Measurements from ENCODE around the gene EEF1AKMT3.
"Not testable (repeated sequence)": the region's sequence is repeated elsewhere in the genome, so short reads cannot be mapped to it uniquely, and the experiment has no call there.

Gene EEF1AKMT3

DNA sequence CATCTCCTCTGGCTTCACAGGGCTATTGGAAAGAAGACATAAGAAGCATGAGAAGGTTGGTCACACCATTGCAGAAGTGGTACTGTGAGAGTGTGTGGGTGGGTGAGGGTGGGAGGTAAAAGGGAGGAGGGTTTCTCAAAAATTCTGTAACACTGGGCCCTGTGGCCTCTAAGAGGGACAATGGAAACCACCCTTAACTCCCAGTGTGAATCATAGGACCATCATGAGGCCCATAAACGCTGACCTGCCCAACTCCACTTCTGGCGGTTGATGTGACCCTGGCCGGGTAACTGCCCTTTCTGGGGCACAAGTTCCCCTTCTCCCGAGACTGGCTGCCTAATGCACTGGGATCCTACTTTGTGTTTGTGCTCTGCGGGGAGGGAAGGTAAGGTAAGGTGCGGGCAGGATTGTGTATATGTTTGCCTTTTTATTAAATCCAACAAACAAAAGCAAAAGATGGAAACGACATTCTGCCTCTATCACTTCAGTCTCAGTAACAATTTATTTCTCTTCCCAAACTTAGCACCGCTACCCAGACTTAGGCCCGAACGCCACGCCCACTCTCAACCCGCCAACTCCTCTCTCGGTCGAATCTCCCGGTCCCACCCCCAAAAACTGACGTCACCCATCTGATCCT, 1.1 kb upstream of the EEF1AKMT3 start:
- peaks cover 16% of the 10 kb centered on the region for H3K4me1 ChIP-seq (ENCODE audit: insufficient read depth, low read length)
- peak overlapping the region; percentile 99 for H3K27ac ChIP-seq (ENCODE audit: low read depth, low read length)
- H3K9ac ChIP-seq (ENCODE audit: low read depth, low read length) = peak overlapping the region; percentile 97
- peaks cover 33% of the 10 kb centered on the region for H3K36me3 ChIP-seq (ENCODE audit: insufficient read depth, low read length)
- peak overlapping the region; percentile 76 for H3K4me3 ChIP-seq (ENCODE audit: low read length)
- peaks cover 26% of the 10 kb centered on the region for H3K27me3 ChIP-seq (ENCODE audit: insufficient read depth, low read length)
- H3K9me3 ChIP-seq (ENCODE audit: insufficient read depth, low read depth, low read length) = no peaks in the 10 kb centered on the region
- 2% methylated on average over 14 of the region's 16 CpGs for WGBS

DNA sequence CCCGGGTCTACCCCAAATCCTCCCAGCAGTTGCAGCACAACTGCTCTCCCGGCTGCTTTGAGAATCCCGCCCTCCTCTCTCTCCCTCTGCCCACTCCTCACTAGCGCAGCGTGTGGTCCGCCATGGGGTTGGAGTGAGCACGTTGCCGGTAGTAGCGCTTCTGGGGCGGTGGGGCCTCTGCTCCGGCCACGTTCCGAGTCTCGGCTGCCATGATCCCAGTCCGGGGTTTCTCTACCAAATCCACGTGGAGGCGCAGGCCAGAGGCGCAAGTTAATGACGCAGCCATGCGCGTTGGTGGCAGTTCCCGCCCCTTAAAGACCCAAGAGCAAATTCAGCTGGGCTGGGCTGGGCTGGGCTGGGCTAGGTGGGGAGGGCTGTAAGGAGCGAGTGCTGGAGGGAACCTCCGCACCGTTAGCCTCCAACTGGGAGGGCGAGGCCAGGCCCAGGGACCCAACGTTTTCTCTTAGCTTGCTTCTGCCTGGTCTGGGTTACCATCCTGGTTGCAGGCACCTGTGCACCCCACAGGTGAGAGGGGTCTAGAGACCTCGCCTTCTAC, 463 bp upstream of the EEF1AKMT3 start, which contains the start of gene METTL1:
Gene METTL1, minus strand, starts transcription at position 233 of the 556 bp plus-strand sequence. Its CDS starts 22 bp downstream, at position 211.
- Histone ChIP-seq H3K36me3 (ENCODE audit: insufficient read depth, low read length) (peaks cover 33% of the 10 kb centered on the region), H3K9ac (ENCODE audit: low read depth, low read length) (peak within 1 kb of the TSS; percentile 97), H3K27me3 (ENCODE audit: insufficient read depth, low read length) (peaks cover 20% of the 10 kb centered on the region), H3K27ac (ENCODE audit: low read depth, low read length) (peak within 1 kb of the TSS; percentile 99), H3K4me3 (ENCODE audit: low read length) (peak within 1 kb of the TSS; percentile 76), H3K4me1 (ENCODE audit: insufficient read depth, low read length) (peaks cover 13% of the 10 kb centered on the region), H3K9me3 (ENCODE audit: insufficient read depth, low read depth, low read length) (no peaks in the 10 kb centered on the region)
- under 1% methylated on average over 28 of the region's 28 CpGs for WGBS

DNA sequence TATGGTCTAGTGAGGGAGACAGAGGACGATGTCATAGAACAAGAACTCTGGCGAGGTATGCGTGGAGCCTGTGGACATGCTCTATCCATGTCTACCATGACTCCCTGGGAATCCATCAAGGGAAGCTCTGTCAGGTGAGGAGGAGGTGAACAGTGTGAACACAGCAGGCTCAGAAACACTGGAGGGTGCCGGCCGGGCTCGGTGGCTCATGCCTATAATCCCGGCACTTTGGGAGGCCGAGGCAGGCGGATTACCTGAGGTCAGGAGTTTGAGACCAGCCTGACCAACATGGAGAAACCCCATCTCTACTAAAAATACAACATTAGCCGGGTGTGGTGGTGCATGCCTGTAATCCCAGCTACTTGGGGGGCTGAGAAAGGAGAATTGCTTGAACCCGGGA, 2.2 kb downstream of the EEF1AKMT3 start:
- H3K4me1 ChIP-seq (ENCODE audit: insufficient read depth, low read length); H3K27ac ChIP-seq (ENCODE audit: low read depth, low read length); H3K9ac ChIP-seq (ENCODE audit: low read depth, low read length); H3K9me3 ChIP-seq (ENCODE audit: insufficient read depth, low read depth, low read length); H3K4me3 ChIP-seq (ENCODE audit: low read length): not testable (repeated sequence)
- WGBS = 94% methylated on average over 11 of the region's 11 CpGs
- peaks cover 11% of the 10 kb centered on the region for H3K27me3 ChIP-seq (ENCODE audit: insufficient read depth, low read length)
- H3K36me3 ChIP-seq (ENCODE audit: insufficient read depth, low read length) = peaks cover 13% of the 10 kb centered on the region

DNA sequence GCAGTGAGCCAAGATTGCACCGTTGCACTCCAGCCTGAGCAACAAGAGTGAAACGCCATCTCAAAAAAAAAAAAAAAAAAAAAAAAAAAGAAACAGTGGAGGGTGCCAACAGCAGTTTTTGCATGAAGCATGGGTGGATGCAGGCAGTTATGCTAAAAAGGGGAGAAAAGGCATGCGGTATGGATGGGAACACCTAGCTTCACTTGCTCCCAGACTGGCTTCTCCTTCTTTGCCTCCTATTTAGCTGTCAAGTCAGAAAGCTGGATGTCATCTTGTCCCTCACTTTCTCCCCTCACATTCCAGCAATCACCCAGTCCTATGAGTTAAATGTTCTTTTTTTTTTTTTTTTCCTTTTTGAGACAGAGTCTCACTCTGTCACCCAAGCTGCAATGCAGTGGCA, 2.6 kb downstream of the EEF1AKMT3 start:
- no peak overlapping the region for H3K27ac ChIP-seq (ENCODE audit: low read depth, low read length)
- 91% methylated on average over 3 of the region's 3 CpGs for WGBS
- no peaks in the 10 kb centered on the region for H3K9me3 ChIP-seq (ENCODE audit: insufficient read depth, low read depth, low read length)
- peaks cover 11% of the 10 kb centered on the region for H3K27me3 ChIP-seq (ENCODE audit: insufficient read depth, low read length)
- H3K36me3 ChIP-seq (ENCODE audit: insufficient read depth, low read length) = peaks cover 9% of the 10 kb centered on the region
- H3K4me1 ChIP-seq (ENCODE audit: insufficient read depth, low read length) = peaks cover 9% of the 10 kb centered on the region; the same call in 1 of the 2 replicates
- no peak overlapping the region for H3K9ac ChIP-seq (ENCODE audit: low read depth, low read length)
- no peak overlapping the region for H3K4me3 ChIP-seq (ENCODE audit: low read length)

DNA sequence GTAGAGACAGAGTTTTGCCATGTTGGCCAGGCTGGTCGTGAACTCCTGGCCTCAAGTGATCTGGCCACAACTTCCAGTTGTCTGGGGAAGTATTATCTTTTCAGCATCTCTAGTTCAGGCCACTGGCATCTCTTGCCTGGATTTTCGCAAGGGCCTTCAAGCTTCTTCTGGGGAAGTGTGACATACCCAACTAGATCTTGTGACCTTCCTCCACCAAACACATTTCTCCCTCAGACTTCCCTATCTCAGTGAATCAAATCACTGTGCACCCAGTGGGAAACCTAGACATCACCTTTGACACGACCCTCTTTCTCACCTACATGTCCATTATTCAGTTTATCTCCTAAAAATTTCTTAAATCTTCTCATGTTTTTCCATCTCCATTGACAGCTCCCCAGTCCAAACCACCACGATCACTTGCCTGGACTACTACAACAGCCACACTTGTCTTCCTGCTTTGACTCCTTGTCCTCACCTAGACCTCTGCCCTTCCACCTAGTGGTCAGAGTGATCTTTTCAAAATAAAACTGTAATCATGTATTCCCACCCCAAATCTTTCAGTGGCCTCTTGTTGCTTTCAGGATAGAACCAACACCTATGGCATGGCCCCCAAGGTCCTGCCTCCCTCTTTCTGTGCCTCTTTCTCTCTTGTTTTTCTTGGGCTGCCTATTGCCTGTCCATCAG, 3.3 kb downstream of the EEF1AKMT3 start:
- WGBS = 84% methylated on average over 4 of the region's 4 CpGs
- H3K9me3 ChIP-seq (ENCODE audit: insufficient read depth, low read depth, low read length) = no peaks in the 10 kb centered on the region
- H3K4me1 ChIP-seq (ENCODE audit: insufficient read depth, low read length) = peaks cover 9% of the 10 kb centered on the region; the same call in 1 of the 2 replicates
- no peak overlapping the region for H3K9ac ChIP-seq (ENCODE audit: low read depth, low read length)
- H3K36me3 ChIP-seq (ENCODE audit: insufficient read depth, low read length) = peaks cover 4% of the 10 kb centered on the region
- H3K27ac ChIP-seq (ENCODE audit: low read depth, low read length) = no peak overlapping the region
- peaks cover 11% of the 10 kb centered on the region for H3K27me3 ChIP-seq (ENCODE audit: insufficient read depth, low read length)
- H3K4me3 ChIP-seq (ENCODE audit: low read length) = no peak overlapping the region

DNA sequence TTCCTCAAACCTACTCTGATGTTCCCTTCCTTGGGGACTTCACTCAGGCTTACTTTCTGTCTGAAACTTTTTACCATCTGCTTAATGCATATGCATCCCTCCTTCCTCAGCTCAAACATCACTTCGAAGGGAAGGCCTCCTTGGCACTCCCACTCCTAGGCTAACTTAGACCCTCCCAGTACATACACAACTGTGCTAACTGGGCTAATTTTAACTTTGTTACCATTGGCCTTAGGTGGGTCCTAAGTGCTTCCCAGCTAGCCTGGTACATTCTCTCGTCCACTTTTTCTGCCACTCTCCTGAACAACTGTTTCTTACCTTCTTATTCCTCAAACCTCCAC, 3.8 kb downstream of the EEF1AKMT3 start:
- WGBS = 91% methylated on average over 2 of the region's 2 CpGs
- peaks cover 4% of the 10 kb centered on the region; the same call in 1 of the 2 replicates for H3K4me1 ChIP-seq (ENCODE audit: insufficient read depth, low read length)
- no peaks in the 10 kb centered on the region for H3K9me3 ChIP-seq (ENCODE audit: insufficient read depth, low read depth, low read length)
- H3K27me3 ChIP-seq (ENCODE audit: insufficient read depth, low read length) = peaks cover 11% of the 10 kb centered on the region
- no peak overlapping the region for H3K27ac ChIP-seq (ENCODE audit: low read depth, low read length)
- H3K4me3 ChIP-seq (ENCODE audit: low read length) = no peak overlapping the region
- no peaks in the 10 kb centered on the region for H3K36me3 ChIP-seq (ENCODE audit: insufficient read depth, low read length)
- no peak overlapping the region for H3K9ac ChIP-seq (ENCODE audit: low read depth, low read length)

DNA sequence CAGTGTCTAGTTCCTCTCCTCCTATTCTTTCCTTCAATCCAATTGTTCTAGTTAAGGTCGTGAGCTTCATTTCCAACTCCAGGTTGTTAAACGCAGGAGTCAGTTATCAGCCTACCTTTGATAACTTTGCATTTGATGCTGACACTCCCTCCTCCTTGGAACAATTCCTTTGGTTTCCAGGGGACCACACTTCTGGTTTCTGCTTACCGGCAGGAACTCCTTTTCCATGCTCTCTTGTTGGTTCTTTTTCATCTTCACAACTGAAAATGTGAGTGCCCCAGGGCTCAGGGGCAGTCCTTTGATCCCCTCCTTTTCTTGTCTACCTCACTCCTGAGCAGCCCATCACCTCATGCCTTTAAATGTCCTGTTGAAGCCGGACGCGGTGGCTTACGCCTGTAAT, 5.0 kb downstream of the EEF1AKMT3 start:
- no peaks in the 10 kb centered on the region for H3K9me3 ChIP-seq (ENCODE audit: insufficient read depth, low read depth, low read length)
- H3K36me3 ChIP-seq (ENCODE audit: insufficient read depth, low read length) = no peaks in the 10 kb centered on the region
- no peak overlapping the region for H3K9ac ChIP-seq (ENCODE audit: low read depth, low read length)
- peaks cover 3% of the 10 kb centered on the region; the same call in 1 of the 2 replicates for H3K4me1 ChIP-seq (ENCODE audit: insufficient read depth, low read length)
- no peak overlapping the region for H3K27ac ChIP-seq (ENCODE audit: low read depth, low read length)
- peaks cover 11% of the 10 kb centered on the region for H3K27me3 ChIP-seq (ENCODE audit: insufficient read depth, low read length)
- 92% methylated on average over 7 of the region's 7 CpGs for WGBS
- no peak overlapping the region for H3K4me3 ChIP-seq (ENCODE audit: low read length)

DNA sequence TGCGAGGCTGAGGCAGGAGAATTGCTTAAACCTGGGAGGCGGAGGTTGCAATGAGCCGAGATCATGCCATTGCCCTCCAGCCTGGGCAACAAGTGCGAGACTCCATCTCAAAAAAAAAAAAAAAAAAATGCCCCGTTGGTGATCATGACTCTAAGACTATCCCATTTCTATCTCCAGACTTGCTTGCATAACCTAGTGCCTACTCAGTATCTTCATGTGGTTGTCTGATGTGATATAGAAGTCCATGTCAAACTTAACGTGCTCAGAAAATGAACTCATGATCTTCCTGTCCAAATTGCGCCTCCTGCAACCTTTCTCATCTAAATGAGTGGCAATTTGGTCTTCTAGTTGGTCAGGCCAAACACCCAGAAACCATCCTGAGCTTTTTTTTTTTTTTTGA, 5.5 kb downstream of the EEF1AKMT3 start:
- H3K4me3 ChIP-seq (ENCODE audit: low read length) = no peak overlapping the region
- H3K36me3 ChIP-seq (ENCODE audit: insufficient read depth, low read length) = no peaks in the 10 kb centered on the region
- H3K9ac ChIP-seq (ENCODE audit: low read depth, low read length) = no peak overlapping the region
- 99% methylated on average over 6 of the region's 7 CpGs for WGBS
- peaks cover 10% of the 10 kb centered on the region for H3K27me3 ChIP-seq (ENCODE audit: insufficient read depth, low read length)
- H3K9me3 ChIP-seq (ENCODE audit: insufficient read depth, low read depth, low read length) = no peaks in the 10 kb centered on the region
- H3K4me1 ChIP-seq (ENCODE audit: insufficient read depth, low read length) = peaks cover 2% of the 10 kb centered on the region; the same call in 1 of the 2 replicates
- no peak overlapping the region for H3K27ac ChIP-seq (ENCODE audit: low read depth, low read length)

DNA sequence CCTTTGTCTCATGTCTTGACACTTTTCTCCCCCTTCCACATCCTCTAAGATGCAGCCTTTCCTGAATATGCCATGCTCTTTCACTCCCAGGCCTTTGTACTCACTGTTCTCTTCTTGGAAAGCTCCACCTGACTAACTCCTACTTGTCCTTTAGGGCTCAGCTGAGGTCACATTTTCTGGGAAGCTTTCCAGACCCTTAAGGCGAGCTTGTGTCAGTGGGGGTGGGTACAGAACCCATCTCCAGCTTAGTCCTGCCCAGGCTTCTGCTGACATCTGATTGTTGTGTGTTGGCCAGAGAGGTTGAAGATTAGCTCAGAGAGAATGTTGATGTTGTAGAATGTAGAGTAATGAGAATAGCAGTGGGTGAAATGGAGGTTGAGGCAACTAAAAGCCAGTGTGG, 7.3 kb downstream of the EEF1AKMT3 start:
- H3K27me3 ChIP-seq (ENCODE audit: insufficient read depth, low read length) = no peaks in the 10 kb centered on the region
- H3K36me3 ChIP-seq (ENCODE audit: insufficient read depth, low read length) = peaks cover 9% of the 10 kb centered on the region; the same call in 1 of the 2 replicates

DNA sequence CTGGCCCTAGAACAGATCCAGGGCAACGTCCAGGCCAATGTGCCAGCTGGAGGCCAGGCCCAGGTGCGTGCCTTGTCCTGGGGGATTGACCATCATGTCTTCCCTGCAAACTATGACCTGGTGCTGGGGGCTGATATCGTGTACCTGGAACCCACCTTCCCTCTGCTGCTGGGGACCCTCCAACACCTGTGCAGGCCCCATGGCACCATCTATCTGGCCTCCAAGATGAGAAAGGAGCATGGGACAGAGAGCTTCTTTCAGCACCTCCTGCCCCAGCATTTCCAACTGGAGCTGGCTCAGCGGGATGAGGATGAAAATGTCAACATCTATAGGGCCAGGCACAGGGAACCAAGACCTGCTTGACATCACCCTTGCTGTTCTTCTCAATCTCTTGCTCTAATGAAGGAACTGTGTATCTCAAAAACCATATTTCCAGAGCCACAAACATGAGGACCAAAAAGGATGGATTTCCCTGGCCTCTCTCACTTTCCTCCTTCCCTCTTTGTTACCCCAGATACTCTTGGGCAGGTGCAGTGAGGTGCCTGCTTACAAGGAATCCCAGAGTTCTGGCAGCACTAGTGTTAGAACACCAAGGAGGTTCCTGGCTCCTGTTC, 8.0 kb downstream of the EEF1AKMT3 start:
- Histone ChIP-seq H3K36me3 (ENCODE audit: insufficient read depth, low read length) (peaks cover 12% of the 10 kb centered on the region), H3K27me3 (ENCODE audit: insufficient read depth, low read length) (no peaks in the 10 kb centered on the region), H3K9me3 (ENCODE audit: insufficient read depth, low read depth, low read length) (no peaks in the 10 kb centered on the region), H3K4me3 (ENCODE audit: low read length) (no peak overlapping the region), H3K4me1 (ENCODE audit: insufficient read depth, low read length) (no peaks in the 10 kb centered on the region), H3K9ac (ENCODE audit: low read depth, low read length) (no peak overlapping the region), H3K27ac (ENCODE audit: low read depth, low read length) (no peak overlapping the region)
- whole genome bisulfite sequencing = 91% methylated on average over 4 of the region's 4 CpGs

More for the DNA sequence above, 7.3 kb downstream of the EEF1AKMT3 start:
- no peak overlapping the region for H3K9ac ChIP-seq (ENCODE audit: low read depth, low read length)
- WGBS = 93% methylated on average over 1 of the region's 1 CpG
- no peak overlapping the region for H3K27ac ChIP-seq (ENCODE audit: low read depth, low read length)
- no peaks in the 10 kb centered on the region for H3K4me1 ChIP-seq (ENCODE audit: insufficient read depth, low read length)
- H3K4me3 ChIP-seq (ENCODE audit: low read length) = no peak overlapping the region
- H3K9me3 ChIP-seq (ENCODE audit: insufficient read depth, low read depth, low read length) = no peaks in the 10 kb centered on the region

DNA sequence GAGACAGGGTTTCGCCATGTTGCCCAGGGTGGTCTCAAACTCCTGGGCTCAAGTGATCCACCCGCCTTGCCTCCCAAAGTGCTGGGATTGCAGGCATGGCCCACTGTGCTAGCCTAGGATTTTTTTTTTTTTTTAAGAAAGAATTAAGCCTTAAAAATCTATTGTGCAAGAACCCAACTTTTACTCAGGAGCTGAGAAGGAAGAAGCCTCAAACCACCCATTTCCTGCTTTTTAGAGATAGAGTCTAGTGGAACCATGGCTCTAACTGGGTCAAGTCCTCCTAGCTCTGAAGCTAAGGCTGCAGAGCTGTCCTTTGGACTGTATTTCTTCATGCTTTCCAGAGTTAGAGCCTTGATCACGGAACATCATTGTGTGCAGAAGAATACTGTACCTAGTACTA, 8.8 kb downstream of the EEF1AKMT3 start:
- Histone ChIP-seq H3K4me3 (ENCODE audit: low read length) (no peak overlapping the region), H3K9ac (ENCODE audit: low read depth, low read length) (no peak overlapping the region), H3K9me3 (ENCODE audit: insufficient read depth, low read depth, low read length) (no peaks in the 10 kb centered on the region), H3K27ac (ENCODE audit: low read depth, low read length) (no peak overlapping the region), H3K27me3 (ENCODE audit: insufficient read depth, low read length) (no peaks in the 10 kb centered on the region), H3K4me1 (ENCODE audit: insufficient read depth, low read length) (no peaks in the 10 kb centered on the region), H3K36me3 (ENCODE audit: insufficient read depth, low read length) (peaks cover 21% of the 10 kb centered on the region)
- 94% methylated on average over 3 of the region's 3 CpGs for WGBS
